Suprapubic skin (tissue), 3 donors: ENCODE results near the gene NES.

Source experiments
- CTCF ChIP-seq, 2 donors: fragments of 200-600 bp in 1 of 2; fragments of 450-650 bp in 1 of 2; sonication (generic) in 1 of 2; IDR thresholded peaks; one replicate each; pipeline ENCODE4 v1.5.1; 2016 to 2019; ENCODE audit warnings: antibody characterized with exemption in 2 of 2, mild to moderate bottlenecking in 1 of 2, moderate library complexity in 1 of 2
- EP300 ChIP-seq: sonication (generic); formaldehyde crosslinking; IDR thresholded peaks from one replicate; pipeline ENCODE4 v1.6.1; 2017; ENCODE audit warnings: antibody characterized with exemption
- POLR2A ChIP-seq, 2 donors: fragments of 450-650 bp; IDR thresholded peaks; one replicate each; pipeline ENCODE4 v1.6.1; 2017; ENCODE audit warnings: antibody characterized with exemption in 2 of 2, mild to moderate bottlenecking in 2 of 2, moderate library complexity in 2 of 2

- TF ChIP-seq POLR2A (IDR thresholded peaks at IDR 0.05) (no peak), CTCF (IDR thresholded peaks at IDR 0.05) (no peak), EP300 (no peak)
Observed at GRCh38 chr1:156682166-156682890, 5.1 kb upstream of the NES start.
